CD4-positive, alpha-beta T cell treated with Interferon gamma for 1 hour (primary cell): ENCODE measurements around the gene NFRKB.
"Not testable (repeated sequence)": the region's sequence is repeated elsewhere in the genome, so short reads cannot be mapped to it uniquely, and the experiment has no call there.

ENCODE experiments used
- DNase-seq: peaks from one replicate; pipeline ENCODE4 v3.0.0-alpha.2; 2020

The NFRKB gene

GRCh38 chr11:129888451-129888850 is 6.9 kb downstream of the NFRKB start:
- DNase-seq = no peak

- DNase-seq = no peak
Observed at GRCh38 chr11:129885381-129885780, 10.0 kb downstream of the NFRKB start.

- no peak for DNase-seq
Observed at GRCh38 chr11:129884581-129884980, 10.8 kb downstream of the NFRKB start.

- DNase-seq = peak; percentile 26
Observed at GRCh38 chr11:129881570-129882170, 13.7 kb downstream of the NFRKB start.

- no peak for DNase-seq
Observed at GRCh38 chr11:129880311-129880710, 15.1 kb downstream of the NFRKB start.

- no peak for DNase-seq
Observed at GRCh38 chr11:129871914-129872313, 23.5 kb downstream of the NFRKB start.

- DNase-seq = not testable (repeated sequence)
Observed at GRCh38 chr11:129868626-129869025, 26.8 kb downstream of the NFRKB start.

- no peak for DNase-seq
Observed at GRCh38 chr11:129866311-129866710, 29.1 kb downstream of the NFRKB start.

- no peak for DNase-seq
Observed at GRCh38 chr11:129865701-129866100, 29.7 kb downstream of the NFRKB start.

- no peak for DNase-seq
Observed at GRCh38 chr11:129864811-129865210, 30.6 kb downstream of the NFRKB start.

- DNase-seq = no peak
Observed at GRCh38 chr11:129861702-129862522, 33.5 kb downstream of the NFRKB start.

GRCh38 chr11:129856036-129856435 is 39.3 kb downstream of the NFRKB start:
- DNase-seq = no peak

- no peak for DNase-seq
Observed at GRCh38 chr11:129855086-129855485, 40.3 kb downstream of the NFRKB start.

- no peak for DNase-seq
Observed at GRCh38 chr11:129854232-129854805, 41.1 kb downstream of the NFRKB start.

- DNase-seq = peak; percentile 73
Observed at GRCh38 chr11:129853518-129854231, 41.7 kb downstream of the NFRKB start.

- no peak for DNase-seq
Observed at GRCh38 chr11:129852125-129852740, 43.1 kb downstream of the NFRKB start.

GRCh38 chr11:129849447-129850130 is 45.8 kb downstream of the NFRKB start:
- DNase-seq = no peak

GRCh38 chr11:129847361-129847760 is 48.0 kb downstream of the NFRKB start:
- not testable (repeated sequence) for DNase-seq

GRCh38 chr11:129846508-129847335 is 48.7 kb downstream of the NFRKB start:
- DNase-seq = no peak
